Astrocyte of the cerebellum (primary cell): ENCODE measurements around the gene TRIP11.

Experiments used
- DNase-seq: peaks from one replicate; pipeline ENCODE4 v3.0.0-alpha.2; 2011; ENCODE audit warnings: low read depth
- H3K4me3 ChIP-seq: 2 replicates; pipeline ENCODE4 v1.5.1; 2011; ENCODE audit warnings: mild to moderate bottlenecking, low read depth, low read length, moderate library complexity
- CTCF ChIP-seq: IDR thresholded peaks from 2 replicates; pipeline ENCODE4 v1.5.1; 2012; ENCODE audit warnings: low read length, low read depth, moderate library complexity, mild to moderate bottlenecking; ENCODE audit errors: missing control alignments
- in situ Hi-C: cut with HindIII; loops from 2 replicates; pipeline ENCODE4 v1.10.0; 2017; ENCODE audit warnings: low sequenced_read_pairs

The TRIP11 gene

GRCh38 chr14:92041203-92041602, 1.3 kb upstream of the TRIP11 start:
- in situ Hi-C loops, result no loop called here

GRCh38 chr14:92040431-92041051, 682 bp upstream of the TRIP11 start:
- peak overlapping the region; percentile 88 for H3K4me3 ChIP-seq
- no peak for DNase-seq
- no peak for TF ChIP-seq CTCF
- in situ Hi-C loops, result no loop called here

More at GRCh38 chr14:92041203-92041602, 1.3 kb upstream of the TRIP11 start:
- DNase-seq, result no peak
- peak overlapping the region; percentile 88 for H3K4me3 ChIP-seq
- TF ChIP-seq CTCF, result no peak

- peak overlapping the region; percentile 88 for H3K4me3 ChIP-seq
- peak; percentile 63 for DNase-seq
- in situ Hi-C loops, result no loop called here
- no peak for TF ChIP-seq CTCF
Observed at GRCh38 chr14:92039063-92039718, 668 bp downstream of the TRIP11 start.

- DNase-seq, result no peak
- in situ Hi-C loops, result no loop called here
- no peak for TF ChIP-seq CTCF
- peak overlapping the region; percentile 88 for H3K4me3 ChIP-seq
Observed at GRCh38 chr14:92037989-92038388, 1.9 kb downstream of the TRIP11 start.

GRCh38 chr14:92035890-92036289, 4.0 kb downstream of the TRIP11 start:
- in situ Hi-C loops, result no loop called here
- TF ChIP-seq CTCF, result no peak
- no peak overlapping the region for H3K4me3 ChIP-seq
- no peak for DNase-seq

- DNase-seq, result no peak
- no peak overlapping the region for H3K4me3 ChIP-seq
- no peak for TF ChIP-seq CTCF
- in situ Hi-C loops, result no loop called here
Observed at GRCh38 chr14:92033906-92034687, 5.8 kb downstream of the TRIP11 start.
